IPS-20b (cell line): ENCODE results near the gene HIGD1A.

Experiments
- H3K27ac ChIP-seq: one replicate; pipeline ENCODE4 v1.5.1; 2013; ENCODE audit warnings: low read length
- H3K27me3 ChIP-seq: 2 replicates; pipeline ENCODE4 v1.6.1; 2013; ENCODE audit warnings: mild to moderate bottlenecking, low read length, inconsistent platforms; ENCODE audit not compliant: insufficient read depth
- H3K36me3 ChIP-seq: 2 replicates; pipeline ENCODE4 v1.6.1; 2013; ENCODE audit warnings: low read depth, mild to moderate bottlenecking, inconsistent platforms, low read length, moderate library complexity; ENCODE audit not compliant: insufficient read depth
- H3K4me1 ChIP-seq: 2 replicates; pipeline ENCODE4 v1.6.1; 2013; ENCODE audit warnings: mild to moderate bottlenecking, control low read depth, inconsistent platforms, low read length, moderate library complexity; ENCODE audit not compliant: insufficient read depth
- H3K4me3 ChIP-seq: 2 replicates; pipeline ENCODE4 v1.5.1; 2013; ENCODE audit warnings: mild to moderate bottlenecking, low read length, inconsistent platforms
- H3K9ac ChIP-seq: 2 replicates; pipeline ENCODE4 v1.6.1; 2013; ENCODE audit warnings: low read depth, mild to moderate bottlenecking, inconsistent platforms, low read length, moderate library complexity
- H3K9me3 ChIP-seq: 2 replicates; pipeline ENCODE4 v1.6.1; 2013; ENCODE audit warnings: mild to moderate bottlenecking, low read depth, low read length, inconsistent platforms; ENCODE audit not compliant: insufficient read depth

HIGD1A gene

GRCh38 chr3:42790714-42791229, 13.5 kb downstream of the HIGD1A start:
- no peaks in the 10 kb centered on the region for H3K9me3 ChIP-seq
- no peak overlapping the region for H3K4me3 ChIP-seq
- H3K4me1 ChIP-seq, result peaks cover 2% of the 10 kb centered on the region; the same call in 1 of the 2 replicates
- peaks cover 56% of the 10 kb centered on the region for H3K36me3 ChIP-seq
- no peaks in the 10 kb centered on the region for H3K27me3 ChIP-seq
- no peak overlapping the region for H3K9ac ChIP-seq
- no peak overlapping the region for H3K27ac ChIP-seq

- Histone ChIP-seq H3K4me3 (no peak overlapping the region), H3K27me3 (no peaks in the 10 kb centered on the region), H3K27ac (no peak overlapping the region), H3K4me1 (no peaks in the 10 kb centered on the region), H3K9me3 (no peaks in the 10 kb centered on the region), H3K9ac (no peak overlapping the region), H3K36me3 (peaks cover 75% of the 10 kb centered on the region)
These were observed 17.7 kb downstream of the HIGD1A start for GRCh38 chr3:42786631-42787030.

- Histone ChIP-seq H3K36me3 (peaks cover 71% of the 10 kb centered on the region), H3K9ac (no peak overlapping the region), H3K27me3 (no peaks in the 10 kb centered on the region), H3K9me3 (no peaks in the 10 kb centered on the region), H3K4me1 (no peaks in the 10 kb centered on the region), H3K27ac (no peak overlapping the region), H3K4me3 (no peak overlapping the region)
These were observed 18.1 kb downstream of the HIGD1A start for GRCh38 chr3:42786212-42786611.

GRCh38 chr3:42780892-42781700, 23.2 kb downstream of the HIGD1A start:
- no peak overlapping the region for H3K27ac ChIP-seq
- H3K27me3 ChIP-seq, result no peaks in the 10 kb centered on the region
- no peaks in the 10 kb centered on the region for H3K4me1 ChIP-seq
- no peak overlapping the region for H3K4me3 ChIP-seq
- H3K9ac ChIP-seq, result no peak overlapping the region
- H3K36me3 ChIP-seq, result peaks cover 39% of the 10 kb centered on the region
- H3K9me3 ChIP-seq, result no peaks in the 10 kb centered on the region

- no peak overlapping the region for H3K27ac ChIP-seq
- peaks cover 32% of the 10 kb centered on the region for H3K36me3 ChIP-seq
- H3K27me3 ChIP-seq, result no peaks in the 10 kb centered on the region
- no peaks in the 10 kb centered on the region for H3K9me3 ChIP-seq
- no peak overlapping the region for H3K4me3 ChIP-seq
- no peaks in the 10 kb centered on the region for H3K4me1 ChIP-seq
- no peak overlapping the region for H3K9ac ChIP-seq
These were observed 23.9 kb downstream of the HIGD1A start for GRCh38 chr3:42780398-42780797.

- Histone ChIP-seq H3K9ac (no peak overlapping the region), H3K36me3 (peaks cover 15% of the 10 kb centered on the region), H3K27me3 (no peaks in the 10 kb centered on the region), H3K9me3 (no peaks in the 10 kb centered on the region), H3K4me3 (no peak overlapping the region), H3K27ac (no peak overlapping the region), H3K4me1 (no peaks in the 10 kb centered on the region)
These were observed 25.6 kb downstream of the HIGD1A start for GRCh38 chr3:42778644-42779043.

GRCh38 chr3:42773409-42773751, 30.9 kb downstream of the HIGD1A start:
- Histone ChIP-seq H3K9ac (peak overlapping the region; percentile 85; the same call in 1 of the 2 replicates), H3K9me3 (no peaks in the 10 kb centered on the region), H3K4me1 (peaks cover 2% of the 10 kb centered on the region; the same call in 1 of the 2 replicates), H3K27ac (peak overlapping the region; percentile 70), H3K4me3 (peak overlapping the region; percentile 95), H3K36me3 (no peaks in the 10 kb centered on the region), H3K27me3 (peaks cover 20% of the 10 kb centered on the region)

- Histone ChIP-seq H3K36me3 (no peaks in the 10 kb centered on the region), H3K4me1 (peaks cover 2% of the 10 kb centered on the region; the same call in 1 of the 2 replicates), H3K9me3 (no peaks in the 10 kb centered on the region), H3K27me3 (peaks cover 20% of the 10 kb centered on the region), H3K27ac (peak within 1 kb of the TSS; percentile 70), H3K9ac (peak within 1 kb of the TSS; percentile 85; the same call in 1 of the 2 replicates), H3K4me3 (peak within 1 kb of the TSS; percentile 95)
These were observed 31.5 kb downstream of the HIGD1A start, which contains the start of gene CCDC13 for GRCh38 chr3:42772670-42773408. Gene CCDC13 (minus strand): TSS chr3:42773253. CDS start chr3:42758345, 14,908 bp downstream.

- peaks cover 2% of the 10 kb centered on the region; the same call in 1 of the 2 replicates for H3K4me1 ChIP-seq
- H3K4me3 ChIP-seq, result no peak overlapping the region
- no peaks in the 10 kb centered on the region for H3K36me3 ChIP-seq
- H3K27me3 ChIP-seq, result peaks cover 20% of the 10 kb centered on the region
- no peaks in the 10 kb centered on the region for H3K9me3 ChIP-seq
- H3K27ac ChIP-seq, result no peak overlapping the region
- no peak overlapping the region for H3K9ac ChIP-seq
These were observed 33.0 kb downstream of the HIGD1A start for GRCh38 chr3:42771271-42771670.

GRCh38 chr3:42769477-42770131, 34.7 kb downstream of the HIGD1A start:
- peaks cover 26% of the 10 kb centered on the region for H3K27me3 ChIP-seq
- H3K4me3 ChIP-seq, result no peak overlapping the region
- H3K27ac ChIP-seq, result no peak overlapping the region
- no peaks in the 10 kb centered on the region for H3K9me3 ChIP-seq
- H3K9ac ChIP-seq, result no peak overlapping the region
- H3K36me3 ChIP-seq, result no peaks in the 10 kb centered on the region
- peaks cover 6% of the 10 kb centered on the region; the same call in 1 of the 2 replicates for H3K4me1 ChIP-seq

GRCh38 chr3:42764561-42765295, 39.6 kb downstream of the HIGD1A start:
- no peak overlapping the region for H3K4me3 ChIP-seq
- H3K4me1 ChIP-seq, result peaks cover 8% of the 10 kb centered on the region; the same call in 1 of the 2 replicates
- H3K9me3 ChIP-seq, result no peaks in the 10 kb centered on the region
- no peaks in the 10 kb centered on the region for H3K36me3 ChIP-seq
- no peak overlapping the region for H3K27ac ChIP-seq
- H3K9ac ChIP-seq, result no peak overlapping the region
- H3K27me3 ChIP-seq, result peaks cover 6% of the 10 kb centered on the region; the same call in 1 of the 2 replicates
